C1 segment of cervical spinal cord (tissue), 14 donors: ENCODE data around the gene ST8SIA2.
"Not testable (repeated sequence)": the region's sequence is repeated elsewhere in the genome, so short reads cannot be mapped to it uniquely, and the experiment has no call there.

Source experiments
- DNase-seq, 14 donors: peaks; one replicate each; lab custom pipeline; 2025; lab: John Stamatoyannopoulos, UW

ST8SIA2 gene

GRCh38 chr15:92443381-92443780, 49.7 kb downstream of the ST8SIA2 start:
- no peak for DNase-seq

GRCh38 chr15:92444631-92445030, 51.0 kb downstream of the ST8SIA2 start:
- DNase-seq: no peak

GRCh38 chr15:92448370-92448769, 54.7 kb downstream of the ST8SIA2 start:
- DNase-seq: no peak

DNA sequence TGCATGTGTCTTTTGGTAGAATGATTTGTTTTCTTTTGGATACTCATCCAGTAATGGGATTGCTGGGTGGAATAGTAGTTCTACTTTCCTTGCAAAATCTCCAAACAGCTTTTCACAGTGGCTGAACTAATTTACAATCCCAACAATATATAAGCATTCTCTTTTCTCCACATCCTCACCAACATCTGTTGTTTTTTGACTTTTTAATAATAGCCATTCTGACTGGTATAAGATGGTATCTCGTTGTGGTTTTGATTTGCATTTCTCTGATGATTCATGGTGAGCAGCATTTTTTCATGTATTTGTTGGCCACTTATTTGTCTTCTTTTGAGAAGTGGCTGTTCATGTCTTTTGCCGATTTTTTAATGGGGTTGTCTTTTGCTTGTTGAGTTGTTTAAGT, 55.8 kb downstream of the ST8SIA2 start:
- DNase-seq: no peak

- no peak for DNase-seq
Observed at GRCh38 chr15:92451225-92451825, 57.6 kb downstream of the ST8SIA2 start.

DNA sequence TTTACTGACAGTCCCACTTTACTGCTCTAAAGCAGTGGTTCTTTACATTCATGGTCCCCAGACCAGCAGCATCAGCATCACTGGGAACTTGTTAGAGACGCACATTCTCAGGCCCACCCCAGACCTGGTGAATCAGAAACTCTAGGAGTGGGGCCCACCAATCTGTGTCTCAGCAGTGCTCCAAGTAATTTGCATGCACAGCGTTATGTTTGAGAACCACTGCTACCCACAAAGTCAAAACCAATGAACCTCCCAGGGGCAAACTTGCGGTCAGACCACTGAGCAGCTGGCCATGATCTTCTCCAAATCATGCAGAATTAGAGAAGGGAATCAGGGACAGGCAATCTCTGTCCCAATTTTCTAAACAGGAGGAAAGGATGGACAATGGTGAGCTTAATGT, 58.5 kb downstream of the ST8SIA2 start:
- no peak for DNase-seq

- DNase-seq: no peak
Observed at GRCh38 chr15:92453607-92454006, 59.9 kb downstream of the ST8SIA2 start.

GRCh38 chr15:92454555-92455105, 60.9 kb downstream of the ST8SIA2 start:
- no peak for DNase-seq

GRCh38 chr15:92455271-92455670, 61.6 kb downstream of the ST8SIA2 start:
- DNase-seq: no peak

- no peak for DNase-seq
Observed at GRCh38 chr15:92457471-92458041, 63.9 kb downstream of the ST8SIA2 start.

DNA sequence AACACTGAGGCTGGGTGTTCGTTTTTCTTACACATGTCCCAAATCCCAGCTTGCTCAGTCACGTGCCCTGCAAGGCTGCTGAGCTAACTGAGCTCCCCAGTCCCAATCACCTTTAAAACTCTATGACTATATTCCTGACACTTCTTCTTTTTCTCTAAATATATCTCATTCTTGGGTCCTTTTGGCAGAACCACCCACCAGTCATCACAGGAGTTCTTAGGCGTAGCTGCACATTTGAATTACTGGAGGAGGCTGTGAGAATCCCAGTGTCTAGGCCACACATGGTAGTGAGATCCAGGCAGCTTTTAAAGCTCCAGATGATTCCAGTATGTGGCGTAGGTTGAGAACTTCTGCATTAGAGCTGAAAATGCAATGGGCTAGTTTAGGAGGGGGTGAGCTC, 66.3 kb downstream of the ST8SIA2 start:
- DNase-seq: no peak

GRCh38 chr15:92462424-92463125, 68.9 kb downstream of the ST8SIA2 start:
- DNase-seq: no peak

GRCh38 chr15:92463352-92463751, 69.7 kb downstream of the ST8SIA2 start:
- no peak for DNase-seq

DNA sequence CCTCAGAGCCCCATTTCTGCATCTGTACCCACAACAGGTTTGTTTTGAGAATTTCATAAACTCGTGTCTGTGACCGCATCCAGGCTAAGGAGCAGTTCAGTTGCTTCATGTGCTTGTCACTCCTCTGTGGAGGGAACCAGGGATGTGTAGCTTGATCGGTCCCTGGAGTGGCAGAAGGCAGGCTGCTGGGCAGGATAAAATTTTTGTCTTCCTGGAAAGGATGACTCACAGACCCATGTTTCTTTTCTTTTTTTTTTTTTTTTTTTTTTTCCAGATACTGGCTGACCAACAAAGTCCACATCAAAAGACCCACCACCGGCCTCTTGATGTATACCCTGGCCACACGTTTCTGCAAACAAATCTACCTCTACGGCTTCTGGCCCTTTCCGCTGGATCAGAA, 70.1 kb downstream of the ST8SIA2 start:
- no peak for DNase-seq

GRCh38 chr15:92466834-92467233, 73.2 kb downstream of the ST8SIA2 start:
- no peak for DNase-seq

GRCh38 chr15:92467245-92467644, 73.6 kb downstream of the ST8SIA2 start:
- DNase-seq: no peak

- DNase-seq: no peak
Observed at GRCh38 chr15:92468991-92469390, 75.3 kb downstream of the ST8SIA2 start.

DNA sequence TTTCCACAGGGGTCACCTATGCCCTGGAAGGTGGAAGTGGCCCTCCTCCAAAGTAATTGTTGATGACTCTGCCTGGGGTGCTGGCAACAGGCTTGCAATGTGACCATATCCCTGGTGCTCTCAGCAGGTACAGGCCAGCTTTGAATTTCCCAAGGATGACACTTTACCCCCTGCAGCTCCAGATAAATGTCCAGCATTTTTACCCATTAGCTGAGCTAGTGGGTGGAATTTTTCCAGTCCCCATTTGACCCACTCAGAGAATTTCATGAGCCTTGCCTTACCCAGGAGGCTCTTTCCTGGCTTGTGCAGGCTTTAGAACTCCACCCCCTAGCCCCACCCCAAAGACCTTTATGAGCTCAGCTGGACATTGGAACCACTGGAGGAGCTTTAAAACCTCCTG, 77.6 kb downstream of the ST8SIA2 start:
- DNase-seq: no peak

GRCh38 chr15:92473756-92474155, 80.1 kb downstream of the ST8SIA2 start:
- peak in 3 of 14 donors; percentile 8 to 42 (median 31) for DNase-seq

- DNase-seq: not testable (repeated sequence)
Observed at GRCh38 chr15:92479730-92480129, 86.0 kb downstream of the ST8SIA2 start.

DNA sequence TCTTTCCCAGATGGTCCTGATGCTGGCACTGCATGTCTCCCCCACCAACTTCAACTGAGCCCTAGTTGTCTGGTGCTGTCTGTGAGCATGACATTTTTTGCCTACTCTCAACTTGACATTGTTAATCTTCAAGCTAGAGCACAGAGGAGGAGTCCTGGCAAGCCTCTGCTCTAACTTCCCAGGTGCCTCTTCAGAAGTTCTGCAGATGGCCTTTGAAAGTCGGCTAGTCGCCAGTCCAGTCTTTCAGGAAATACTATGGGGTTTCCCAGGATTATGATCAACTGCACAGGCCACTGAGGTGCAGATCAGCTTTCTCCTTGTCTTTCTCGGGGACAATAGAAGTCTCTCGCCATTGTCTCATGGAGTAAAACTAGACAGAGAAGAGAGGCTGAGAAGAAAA, 86.7 kb downstream of the ST8SIA2 start:
- no peak for DNase-seq

- DNase-seq: no peak
Observed at GRCh38 chr15:92485441-92485840, 91.8 kb downstream of the ST8SIA2 start.

DNA sequence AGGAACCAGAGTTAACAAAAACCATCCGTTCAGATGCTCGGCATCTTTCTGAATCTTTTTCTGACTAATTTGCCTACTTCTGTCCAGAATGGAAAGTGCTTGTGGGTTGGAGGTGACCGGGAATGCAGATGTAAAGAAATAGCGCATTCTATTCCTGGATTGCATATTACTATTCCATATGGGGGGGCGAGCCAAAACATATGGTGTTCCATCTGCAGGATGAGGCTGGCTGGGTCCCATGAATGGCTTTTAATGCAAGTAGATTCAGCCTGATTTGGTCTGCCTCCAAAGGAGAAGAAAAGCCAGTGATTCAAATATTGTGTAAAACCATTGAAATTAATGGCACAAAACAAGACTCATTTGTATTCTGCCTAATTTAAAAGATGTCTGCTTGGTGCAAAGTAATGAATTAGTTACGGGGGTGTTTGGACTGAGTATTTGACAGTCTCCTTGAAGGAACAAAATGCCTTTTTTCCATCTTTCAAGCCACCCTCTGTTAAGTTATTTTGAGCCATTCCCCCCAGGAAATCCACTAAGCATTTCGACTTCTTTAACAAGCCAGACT, 99.0 kb downstream of the ST8SIA2 start:
- no peak for DNase-seq
